Karpas-422 (cell line): ENCODE measurements around the gene PTPRG. TPM values are rescaled to one million over a fixed set of nuclear protein-coding genes. Genes with fewer than 3 reads are reported as not detected.

Experiments used
- DNase-seq: peaks from one replicate; pipeline ENCODE4 v3.0.0-alpha.2; 2015
- H2AFZ ChIP-seq: fragments of 200-600 bp; sonication (generic); 2 replicates; pipeline ENCODE4 v1.6.1; 2014; ENCODE audit warnings: antibody characterized with exemption, low read length, mixed read lengths
- H3K27ac ChIP-seq: fragments of 200-600 bp; sonication (generic); 2 replicates; pipeline ENCODE4 v1.5.1; 2014; ENCODE audit warnings: mild to moderate bottlenecking, low read length, moderate library complexity
- H3K27me3 ChIP-seq: fragments of 200-600 bp; sonication (generic); 2 replicates; pipeline ENCODE4 v1.6.1; 2014; ENCODE audit warnings: low read length, mixed read lengths
- H3K36me3 ChIP-seq: fragments of 200-600 bp; sonication (generic); 2 replicates; pipeline ENCODE4 v1.6.1; 2014; ENCODE audit warnings: low read length, mixed read lengths; ENCODE audit not compliant: insufficient read depth
- H3K4me1 ChIP-seq: fragments of 200-600 bp; sonication (generic); 2 replicates; pipeline ENCODE4 v1.6.1; 2014; ENCODE audit warnings: mild to moderate bottlenecking, low read length, mixed read lengths
- H3K4me2 ChIP-seq: fragments of 200-600 bp; sonication (generic); 2 replicates; pipeline ENCODE4 v1.6.1; 2014; ENCODE audit warnings: low read length, low read depth, mild to moderate bottlenecking; ENCODE audit not compliant: poor library complexity, severe bottlenecking
- H3K4me3 ChIP-seq: fragments of 200-600 bp; sonication (generic); 2 replicates; pipeline ENCODE4 v1.5.1; 2014; ENCODE audit warnings: mild to moderate bottlenecking, antibody characterized with exemption, low read length, mixed read lengths
- H3K79me2 ChIP-seq: fragments of 200-600 bp; sonication (generic); 2 replicates; pipeline ENCODE4 v1.6.1; 2014; ENCODE audit warnings: mild to moderate bottlenecking, low read length, mixed read lengths
- H3K9ac ChIP-seq: fragments of 200-600 bp; sonication (generic); 2 replicates; pipeline ENCODE4 v1.6.0; 2014; ENCODE audit warnings: low read length
- H3K9me2 ChIP-seq: fragments of 200-600 bp; sonication (generic), shearing (Covaris generic); replicated peaks from 2 replicates; pipeline ENCODE4 v1.6.0; 2014; ENCODE audit warnings: mild to moderate bottlenecking, low read length, moderate library complexity; ENCODE audit not compliant: insufficient read depth
- H3K9me3 ChIP-seq: fragments of 300-700, 200-600 bp; sonication (generic); 2 replicates; pipeline ENCODE4 v1.6.1; 2014; ENCODE audit warnings: low read length, mixed read lengths
- H4K20me1 ChIP-seq: fragments of 200-600 bp; sonication (generic); 2 replicates; pipeline ENCODE4 v1.6.1; 2014; ENCODE audit warnings: mild to moderate bottlenecking, antibody characterized with exemption, low read length, low read depth; ENCODE audit not compliant: insufficient read depth
- total RNA-seq: library from RNA; depleted of rRNA; stranded (reverse); fragments of >200 nt; shearing (Covaris generic); gene quantifications from 2 replicates; pipeline ENCODE4 v1.2.3, GENCODE V29; 2014; ENCODE audit warnings: low replicate concordance

PTPRG gene
- total RNA-seq, 1 experiment from 2014 or later: not detected

- Histone ChIP-seq H4K20me1 (no peaks in the 10 kb centered on the region), H3K27me3 (no peaks in the 10 kb centered on the region), H3K79me2 (no peaks in the 10 kb centered on the region), H3K36me3 (no peaks in the 10 kb centered on the region), H3K4me1 (no peaks in the 10 kb centered on the region), H3K9me3 (no peaks in the 10 kb centered on the region), H3K4me2 (no peak overlapping the region), H2AFZ (no peak overlapping the region), H3K9me2 (no peaks in the 10 kb centered on the region), H3K27ac (no peak overlapping the region), H3K9ac (no peak overlapping the region), H3K4me3 (no peak overlapping the region)
- DNase-seq: no peak
These were observed 527.2 kb downstream of the PTPRG start for GRCh38 chr3:62088472-62089104.

- H3K9ac ChIP-seq: no peak overlapping the region
- H3K36me3 ChIP-seq: no peaks in the 10 kb centered on the region
- H3K4me2 ChIP-seq: no peak overlapping the region
- no peaks in the 10 kb centered on the region for H3K9me2 ChIP-seq
- DNase-seq: no peak
- H3K27ac ChIP-seq: no peak overlapping the region
- H4K20me1 ChIP-seq: no peaks in the 10 kb centered on the region
- no peaks in the 10 kb centered on the region for H3K9me3 ChIP-seq
- H3K79me2 ChIP-seq: no peaks in the 10 kb centered on the region
- no peak overlapping the region for H3K4me3 ChIP-seq
- H2AFZ ChIP-seq: no peak overlapping the region
- H3K4me1 ChIP-seq: no peaks in the 10 kb centered on the region
- no peaks in the 10 kb centered on the region for H3K27me3 ChIP-seq
These were observed 528.7 kb downstream of the PTPRG start for GRCh38 chr3:62090066-62090465.

DNA sequence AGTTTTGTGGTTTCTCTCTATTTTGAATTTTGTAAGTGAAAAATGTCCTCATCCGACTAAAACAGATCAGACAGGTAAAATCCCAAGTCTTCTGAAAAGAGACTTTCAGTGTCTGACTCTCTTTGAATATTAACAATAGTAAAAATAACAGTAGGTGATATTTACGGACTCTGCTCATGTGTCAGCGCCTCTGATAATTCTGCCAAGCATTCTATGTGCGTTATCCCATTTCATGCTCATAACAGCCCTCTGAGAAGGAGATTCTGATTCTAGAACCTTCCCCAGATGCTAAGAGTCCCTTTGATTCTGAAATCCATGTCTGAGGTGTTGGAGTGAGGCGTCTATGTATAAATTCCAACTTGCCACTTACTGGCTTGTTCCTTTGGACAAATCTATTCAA, 529.1 kb downstream of the PTPRG start:
- no peaks in the 10 kb centered on the region for H3K4me1 ChIP-seq
- H4K20me1 ChIP-seq: no peaks in the 10 kb centered on the region
- no peak overlapping the region for H3K4me3 ChIP-seq
- H3K79me2 ChIP-seq: no peaks in the 10 kb centered on the region
- H3K4me2 ChIP-seq: no peak overlapping the region
- H3K9me2 ChIP-seq: no peaks in the 10 kb centered on the region
- H2AFZ ChIP-seq: no peak overlapping the region
- H3K27ac ChIP-seq: no peak overlapping the region
- no peak for DNase-seq
- no peaks in the 10 kb centered on the region for H3K9me3 ChIP-seq
- H3K9ac ChIP-seq: no peak overlapping the region
- H3K27me3 ChIP-seq: no peaks in the 10 kb centered on the region
- no peaks in the 10 kb centered on the region for H3K36me3 ChIP-seq

DNA sequence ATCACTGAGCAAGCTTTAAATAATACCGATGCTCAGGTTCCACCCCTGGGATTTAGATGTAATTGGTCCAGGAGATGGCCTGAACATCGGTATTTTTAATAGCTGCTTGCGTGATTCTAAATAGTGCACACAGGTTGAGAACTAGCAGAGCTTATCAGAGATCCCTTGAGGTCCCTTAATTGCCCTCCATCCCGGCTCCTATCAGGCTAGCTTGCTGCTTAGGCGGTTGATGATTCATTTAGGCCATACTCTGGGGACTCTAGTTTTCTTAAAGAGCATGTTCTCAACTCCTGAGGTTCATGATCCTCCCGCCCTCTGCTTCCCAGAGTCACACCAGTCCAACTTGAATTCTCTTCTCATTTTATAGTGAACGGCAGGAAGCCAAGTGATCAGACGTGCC, 531.7 kb downstream of the PTPRG start:
- Histone ChIP-seq H3K4me1 (no peaks in the 10 kb centered on the region), H3K9ac (no peak overlapping the region), H3K4me2 (no peak overlapping the region), H3K36me3 (no peaks in the 10 kb centered on the region), H4K20me1 (no peaks in the 10 kb centered on the region), H3K27me3 (no peaks in the 10 kb centered on the region), H3K4me3 (no peak overlapping the region), H3K27ac (no peak overlapping the region), H3K9me3 (no peaks in the 10 kb centered on the region), H3K79me2 (no peaks in the 10 kb centered on the region), H3K9me2 (no peaks in the 10 kb centered on the region), H2AFZ (no peak overlapping the region)
- no peak for DNase-seq

GRCh38 chr3:62094461-62094860, 533.1 kb downstream of the PTPRG start:
- no peak overlapping the region for H3K4me2 ChIP-seq
- H3K27ac ChIP-seq: no peak overlapping the region
- no peak overlapping the region for H3K9ac ChIP-seq
- no peak overlapping the region for H3K4me3 ChIP-seq
- no peak for DNase-seq
- no peaks in the 10 kb centered on the region for H3K4me1 ChIP-seq
- no peaks in the 10 kb centered on the region for H3K36me3 ChIP-seq
- no peaks in the 10 kb centered on the region for H3K9me3 ChIP-seq
- no peak overlapping the region for H2AFZ ChIP-seq
- H3K79me2 ChIP-seq: no peaks in the 10 kb centered on the region
- H4K20me1 ChIP-seq: no peaks in the 10 kb centered on the region
- no peaks in the 10 kb centered on the region for H3K9me2 ChIP-seq
- no peaks in the 10 kb centered on the region for H3K27me3 ChIP-seq

GRCh38 chr3:62095080-62095479, 533.7 kb downstream of the PTPRG start:
- H3K27ac ChIP-seq: no peak overlapping the region
- no peaks in the 10 kb centered on the region for H4K20me1 ChIP-seq
- H3K27me3 ChIP-seq: no peaks in the 10 kb centered on the region
- H3K4me3 ChIP-seq: no peak overlapping the region
- no peaks in the 10 kb centered on the region for H3K9me3 ChIP-seq
- no peak for DNase-seq
- no peak overlapping the region for H2AFZ ChIP-seq
- H3K9ac ChIP-seq: no peak overlapping the region
- no peak overlapping the region for H3K4me2 ChIP-seq
- H3K79me2 ChIP-seq: no peaks in the 10 kb centered on the region
- H3K36me3 ChIP-seq: no peaks in the 10 kb centered on the region
- no peaks in the 10 kb centered on the region for H3K9me2 ChIP-seq
- H3K4me1 ChIP-seq: no peaks in the 10 kb centered on the region

DNA sequence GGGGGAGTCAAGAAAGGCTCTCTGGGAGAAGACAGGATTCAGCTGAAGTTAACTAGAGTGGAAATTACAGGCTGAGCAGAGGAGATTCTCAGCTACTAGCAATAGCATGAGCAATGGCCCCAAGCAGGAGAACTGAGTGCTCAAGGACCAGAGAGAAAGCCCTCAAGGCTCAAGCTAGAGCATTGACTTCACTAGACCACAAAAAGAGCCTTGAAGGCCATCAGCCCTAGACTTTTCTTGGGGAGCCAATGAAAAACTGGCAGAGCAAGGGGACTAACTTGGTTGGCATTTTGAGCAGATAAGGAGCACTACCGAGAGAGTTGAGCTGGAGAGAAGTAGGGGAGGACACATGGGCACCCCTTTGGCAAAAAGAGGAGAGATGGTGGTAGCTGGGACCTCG, 534.4 kb downstream of the PTPRG start:
- Histone ChIP-seq H3K36me3 (no peaks in the 10 kb centered on the region), H3K9ac (no peak overlapping the region), H3K4me2 (no peak overlapping the region), H3K4me3 (no peak overlapping the region), H3K9me2 (no peaks in the 10 kb centered on the region), H3K4me1 (no peaks in the 10 kb centered on the region), H3K27me3 (no peaks in the 10 kb centered on the region), H3K9me3 (no peaks in the 10 kb centered on the region), H3K27ac (no peak overlapping the region), H3K79me2 (no peaks in the 10 kb centered on the region), H2AFZ (no peak overlapping the region), H4K20me1 (no peaks in the 10 kb centered on the region)
- DNase-seq: no peak

DNA sequence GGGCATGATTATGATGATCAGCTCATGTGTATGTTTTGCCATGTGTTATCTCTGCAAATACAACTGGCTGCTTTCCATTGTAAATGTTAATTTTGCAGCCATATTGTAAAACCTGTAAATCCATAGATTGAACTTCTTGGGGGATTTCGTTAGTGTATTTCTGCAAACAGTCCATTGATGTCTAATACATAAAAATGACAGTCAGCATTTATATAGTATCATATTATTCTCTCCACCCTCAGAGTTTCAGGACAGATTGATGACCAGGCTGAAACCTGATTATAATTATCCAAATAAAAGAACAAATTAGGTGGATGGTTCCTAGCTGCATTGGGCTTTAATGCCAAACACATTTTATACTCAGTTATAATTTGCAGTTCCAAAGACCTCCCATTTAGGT, 535.1 kb downstream of the PTPRG start:
- H3K4me3 ChIP-seq: no peak overlapping the region
- H3K9ac ChIP-seq: no peak overlapping the region
- H3K4me2 ChIP-seq: no peak overlapping the region
- no peaks in the 10 kb centered on the region for H3K9me3 ChIP-seq
- no peaks in the 10 kb centered on the region for H4K20me1 ChIP-seq
- no peaks in the 10 kb centered on the region for H3K4me1 ChIP-seq
- no peak overlapping the region for H2AFZ ChIP-seq
- no peak for DNase-seq
- H3K27ac ChIP-seq: no peak overlapping the region
- H3K9me2 ChIP-seq: no peaks in the 10 kb centered on the region
- H3K36me3 ChIP-seq: no peaks in the 10 kb centered on the region
- no peaks in the 10 kb centered on the region for H3K27me3 ChIP-seq
- no peaks in the 10 kb centered on the region for H3K79me2 ChIP-seq

DNA sequence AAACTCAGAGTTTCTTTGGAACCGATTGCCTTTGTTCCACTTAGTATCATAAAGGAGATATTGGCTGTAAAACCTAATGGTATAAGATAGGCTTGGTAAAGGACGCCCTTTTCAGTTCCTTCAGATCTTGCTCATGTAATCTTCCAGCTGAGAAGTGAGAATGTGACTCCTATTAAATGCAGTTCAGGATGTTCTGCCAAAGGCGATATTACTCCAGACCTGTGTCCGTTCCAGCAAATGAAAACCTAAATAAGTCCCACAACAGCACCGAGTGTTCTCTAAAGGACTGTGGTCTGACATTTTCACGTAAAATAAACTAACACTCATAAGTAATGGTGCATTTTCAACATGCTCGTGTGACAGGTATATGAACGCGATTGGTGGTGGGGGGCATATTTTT, 535.8 kb downstream of the PTPRG start:
- H3K4me2 ChIP-seq: no peak overlapping the region
- no peaks in the 10 kb centered on the region for H3K9me2 ChIP-seq
- H3K9me3 ChIP-seq: no peaks in the 10 kb centered on the region
- no peak overlapping the region for H2AFZ ChIP-seq
- H3K27me3 ChIP-seq: no peaks in the 10 kb centered on the region
- H3K79me2 ChIP-seq: no peaks in the 10 kb centered on the region
- H4K20me1 ChIP-seq: no peaks in the 10 kb centered on the region
- H3K4me1 ChIP-seq: no peaks in the 10 kb centered on the region
- H3K36me3 ChIP-seq: no peaks in the 10 kb centered on the region
- DNase-seq: no peak
- no peak overlapping the region for H3K4me3 ChIP-seq
- no peak overlapping the region for H3K9ac ChIP-seq
- no peak overlapping the region for H3K27ac ChIP-seq
